GM21390 (cell line): ENCODE data around the gene MSI2.

Experiments
- ATAC-seq: cut with Tn5 transposase; IDR thresholded peaks from one replicate; pipeline ENCODE4 v1.9.1; 2021; ENCODE audit not compliant: unreplicated experiment

Gene MSI2

GRCh38 chr17:57245786-57246185, 10.5 kb upstream of the MSI2 start:
- ATAC-seq: no peak

DNA sequence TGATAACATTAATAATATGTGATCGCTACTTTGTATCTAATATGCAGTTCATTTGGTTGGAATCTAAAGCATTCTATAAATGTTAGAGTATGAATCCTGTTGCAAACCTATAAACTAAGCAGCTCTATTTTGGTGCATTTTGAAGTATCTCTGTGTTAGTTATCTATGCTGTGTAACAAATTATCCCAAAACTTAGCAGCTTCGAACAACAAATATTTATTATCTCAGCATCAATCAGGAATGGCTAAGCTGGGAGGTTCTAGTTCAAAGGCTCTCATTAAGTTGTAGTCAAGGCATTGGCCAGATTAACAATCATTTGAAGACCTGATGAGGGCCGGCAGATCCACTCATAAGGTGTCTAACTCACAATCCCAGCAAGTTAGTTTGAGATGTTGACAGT, 10.1 kb upstream of the MSI2 start:
- no peak for ATAC-seq

DNA sequence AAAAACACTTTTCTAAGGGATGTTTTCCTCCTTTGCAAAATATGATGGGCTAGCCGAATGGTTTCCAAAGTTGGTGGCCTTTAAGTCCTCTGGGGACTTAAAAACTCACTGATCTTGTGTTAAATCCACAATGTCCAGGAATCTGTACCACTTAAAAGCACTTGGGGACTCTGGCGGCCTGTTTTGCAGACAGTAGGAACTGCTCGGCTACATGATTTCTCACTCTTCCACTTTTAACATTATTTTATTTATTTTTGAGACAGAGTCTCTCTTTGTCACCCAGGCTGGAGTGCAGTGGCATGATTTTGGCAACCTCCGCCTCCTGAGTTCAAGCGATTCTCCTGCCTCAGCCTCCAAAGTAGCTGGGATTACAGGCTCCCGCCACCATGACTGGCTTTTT, 9.1 kb upstream of the MSI2 start:
- ATAC-seq: no peak

GRCh38 chr17:57247913-57248312, 8.4 kb upstream of the MSI2 start:
- no peak for ATAC-seq

DNA sequence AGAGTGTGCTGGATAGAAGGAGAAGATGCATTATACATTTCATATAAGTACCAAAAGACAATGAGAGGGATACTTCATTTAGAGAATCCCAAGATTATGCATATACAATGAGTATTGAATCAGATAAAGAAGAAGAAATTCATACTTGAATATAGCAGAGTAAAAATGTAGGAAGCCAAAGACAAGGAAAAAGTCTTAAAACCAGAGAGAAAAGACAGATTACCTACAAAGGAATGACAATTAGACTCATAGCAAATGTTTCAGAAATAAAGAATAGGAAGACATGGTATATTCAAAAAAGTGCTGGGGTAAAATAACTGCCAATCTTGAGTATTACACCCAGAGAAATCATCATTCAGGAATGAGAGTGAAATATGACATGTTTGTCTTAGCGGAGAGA, 6.8 kb upstream of the MSI2 start:
- no peak for ATAC-seq

- ATAC-seq: no peak
Observed at GRCh38 chr17:57251211-57251787, 5.0 kb upstream of the MSI2 start.

GRCh38 chr17:57253362-57254065, 2.8 kb upstream of the MSI2 start:
- ATAC-seq: no peak

DNA sequence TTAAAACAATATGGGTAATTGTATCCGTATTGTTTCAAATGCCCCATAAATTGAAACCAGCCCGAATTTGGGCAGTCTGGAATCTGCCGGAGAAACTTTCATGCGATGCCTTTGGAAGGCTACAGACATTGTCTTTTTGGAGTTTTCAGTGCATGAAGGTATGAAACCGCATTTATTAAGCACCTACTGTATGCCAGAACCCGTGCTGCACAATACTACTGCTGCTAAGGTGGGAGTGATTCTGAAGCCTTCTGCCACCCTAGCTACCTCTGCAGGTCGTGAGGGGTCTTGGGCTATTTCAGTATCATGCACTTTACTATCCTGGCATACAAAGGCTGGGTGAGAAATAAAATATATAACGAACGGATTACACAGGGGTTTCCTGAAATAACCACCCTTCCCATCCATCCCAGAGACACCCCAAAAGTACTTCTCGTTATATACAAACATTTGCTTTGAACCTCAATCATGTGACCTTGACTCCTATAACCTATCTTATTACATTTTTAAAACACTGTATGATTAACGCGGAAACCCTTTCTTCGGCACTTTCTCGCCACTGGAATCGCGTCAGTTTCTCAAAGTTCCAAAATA, 1.0 kb upstream of the MSI2 start:
- ATAC-seq: no peak

- ATAC-seq: peak; percentile 9
Observed at GRCh38 chr17:57256708-57257112, 387 bp downstream of the MSI2 start.

DNA sequence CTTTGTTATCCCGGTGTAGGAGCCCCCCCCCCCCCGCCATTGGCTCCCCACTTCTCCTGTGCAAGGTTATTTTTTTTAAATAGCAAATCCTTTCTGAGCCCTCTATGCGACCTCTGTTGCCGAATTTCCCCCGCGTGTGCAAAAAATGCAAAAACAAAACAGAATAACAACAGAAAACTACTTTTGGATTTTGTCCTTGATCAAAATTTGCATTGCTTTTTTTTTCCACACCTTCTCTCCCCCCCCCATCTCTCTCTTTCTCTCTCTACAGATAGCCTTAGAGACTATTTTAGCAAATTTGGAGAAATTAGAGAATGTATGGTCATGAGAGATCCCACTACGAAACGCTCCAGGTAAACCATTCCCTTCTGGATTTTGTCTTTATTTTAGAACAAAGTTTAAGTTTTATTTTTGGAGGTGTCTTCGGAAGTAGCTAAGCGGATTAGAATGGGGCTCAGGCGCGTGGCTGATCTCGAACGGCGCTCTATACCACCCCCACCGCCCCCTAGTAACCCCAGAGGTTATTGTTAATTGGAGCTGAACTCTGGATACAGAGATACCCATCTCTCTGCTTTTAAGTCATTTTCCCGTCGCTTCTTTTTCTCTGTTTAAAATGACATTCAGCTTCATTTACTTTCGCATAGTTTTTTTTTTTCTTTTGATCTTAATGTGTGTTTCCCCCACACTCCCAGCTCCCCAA, 1.0 kb downstream of the MSI2 start:
- no peak for ATAC-seq

- ATAC-seq: no peak
Observed at GRCh38 chr17:57257895-57258851, 1.9 kb downstream of the MSI2 start.

GRCh38 chr17:57259306-57259705, 3.0 kb downstream of the MSI2 start:
- no peak for ATAC-seq

- no peak for ATAC-seq
Observed at GRCh38 chr17:57259817-57260216, 3.5 kb downstream of the MSI2 start.

GRCh38 chr17:57260325-57261083, 4.2 kb downstream of the MSI2 start:
- no peak for ATAC-seq

DNA sequence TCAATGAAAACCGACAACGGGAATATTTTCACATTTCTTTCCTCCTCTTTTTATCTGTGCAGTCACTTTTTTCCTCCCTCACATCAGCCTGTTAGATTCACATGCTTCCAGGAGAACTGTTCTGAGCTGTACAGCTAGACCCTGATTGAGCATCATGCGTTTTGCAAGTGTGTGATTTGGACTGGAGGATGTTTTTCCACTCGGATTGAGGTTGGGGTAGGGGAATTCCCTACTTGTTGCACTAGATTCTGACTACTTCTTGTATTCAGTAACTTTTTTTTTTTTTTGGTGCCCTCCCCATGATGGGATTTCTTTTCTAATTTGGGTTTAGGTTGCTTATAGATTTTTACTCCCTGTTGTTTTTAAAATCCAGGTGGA, 4.8 kb downstream of the MSI2 start:
- no peak for ATAC-seq

- ATAC-seq: no peak
Observed at GRCh38 chr17:57262557-57262956, 6.2 kb downstream of the MSI2 start.

- ATAC-seq: no peak
Observed at GRCh38 chr17:57264250-57264649, 7.9 kb downstream of the MSI2 start.

DNA sequence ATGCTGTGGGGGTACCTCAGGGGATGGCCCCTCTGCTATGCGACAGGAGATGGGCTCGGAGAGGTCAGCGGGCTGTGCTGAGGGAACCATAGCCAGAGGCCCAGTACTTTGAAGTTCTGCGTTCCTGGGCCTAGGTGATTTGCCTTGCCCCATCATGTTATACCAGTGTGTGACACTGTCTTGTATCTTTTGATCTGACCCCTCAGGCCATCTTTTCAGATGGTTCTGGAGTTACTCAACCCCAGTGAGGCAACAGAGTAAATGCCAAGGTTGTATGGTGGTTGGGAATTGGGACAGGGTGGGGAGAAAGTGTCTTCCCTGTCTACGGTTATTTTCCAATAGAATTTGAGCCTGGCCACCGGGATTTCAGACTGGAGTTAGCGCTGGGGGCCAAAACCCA, 8.5 kb downstream of the MSI2 start:
- ATAC-seq: no peak

DNA sequence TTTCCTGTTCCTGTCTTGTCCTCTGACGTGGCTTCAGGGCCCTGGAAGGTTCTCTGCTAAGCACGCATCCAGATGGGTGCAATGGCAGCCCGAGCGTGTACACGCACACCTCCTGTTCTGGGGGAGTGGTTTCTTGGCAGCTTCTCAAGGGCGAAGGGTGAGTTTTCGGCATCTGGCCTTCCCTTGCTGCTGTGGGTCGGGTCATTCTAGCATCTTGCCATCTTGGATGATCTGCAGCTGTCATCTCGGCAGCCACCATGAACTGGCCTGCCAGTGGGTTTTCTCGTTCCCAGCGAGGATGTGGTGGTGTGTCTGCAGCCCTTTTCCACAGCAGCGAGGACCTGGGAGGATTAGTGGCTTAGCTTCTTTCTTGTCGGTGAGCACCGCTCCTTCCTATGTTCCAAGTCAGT, 10.6 kb downstream of the MSI2 start:
- ATAC-seq: no peak

- no peak for ATAC-seq
Observed at GRCh38 chr17:57268181-57268580, 11.9 kb downstream of the MSI2 start.
